ENCODE results near the gene FTO. TPM values are rescaled to one million over a fixed set of nuclear protein-coding genes. Genes with fewer than 3 reads are reported as not detected.

The FTO gene
- total RNA-seq, 1 donor from 2014 or later, result 98.6 TPM

- Histone ChIP-seq H3K36me3 (no peaks in the 10 kb centered on the region), H3K4me1 (no peaks in the 10 kb centered on the region), H3K27ac (no peak overlapping the region), H3K9me3 (no peaks in the 10 kb centered on the region), H3K4me3 (no peak overlapping the region), H3K27me3 (ENCODE audit: low read depth) (no peaks in the 10 kb centered on the region)
- ATAC-seq (no peak), DNase-seq (no peak)
- TF ChIP-seq, protein P1, sequence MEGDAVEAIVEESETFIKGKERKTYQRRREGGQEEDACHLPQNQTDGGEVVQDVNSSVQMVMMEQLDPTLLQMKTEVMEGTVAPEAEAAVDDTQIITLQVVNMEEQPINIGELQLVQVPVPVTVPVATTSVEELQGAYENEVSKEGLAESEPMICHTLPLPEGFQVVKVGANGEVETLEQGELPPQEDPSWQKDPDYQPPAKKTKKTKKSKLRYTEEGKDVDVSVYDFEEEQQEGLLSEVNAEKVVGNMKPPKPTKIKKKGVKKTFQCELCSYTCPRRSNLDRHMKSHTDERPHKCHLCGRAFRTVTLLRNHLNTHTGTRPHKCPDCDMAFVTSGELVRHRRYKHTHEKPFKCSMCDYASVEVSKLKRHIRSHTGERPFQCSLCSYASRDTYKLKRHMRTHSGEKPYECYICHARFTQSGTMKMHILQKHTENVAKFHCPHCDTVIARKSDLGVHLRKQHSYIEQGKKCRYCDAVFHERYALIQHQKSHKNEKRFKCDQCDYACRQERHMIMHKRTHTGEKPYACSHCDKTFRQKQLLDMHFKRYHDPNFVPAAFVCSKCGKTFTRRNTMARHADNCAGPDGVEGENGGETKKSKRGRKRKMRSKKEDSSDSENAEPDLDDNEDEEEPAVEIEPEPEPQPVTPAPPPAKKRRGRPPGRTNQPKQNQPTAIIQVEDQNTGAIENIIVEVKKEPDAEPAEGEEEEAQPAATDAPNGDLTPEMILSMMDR (IDR thresholded peaks at IDR 0.05), result no peak
- intact Hi-C loops (cut with DNase I), result no loop called here
Measured at GRCh38 chr16:53789137-53789536, 85.2 kb downstream of the FTO start.

GRCh38 chr16:53792161-53792951, 88.4 kb downstream of the FTO start:
- H3K36me3 ChIP-seq, result no peaks in the 10 kb centered on the region
- DNase-seq (no peak), ATAC-seq (no peak)
- no peaks in the 10 kb centered on the region for H3K4me1 ChIP-seq
- H3K27me3 ChIP-seq (ENCODE audit: low read depth), result no peaks in the 10 kb centered on the region
- H3K27ac ChIP-seq, result no peak overlapping the region
- intact Hi-C loops (cut with DNase I), result no loop called here
- H3K9me3 ChIP-seq, result no peaks in the 10 kb centered on the region
- no peak overlapping the region for H3K4me3 ChIP-seq
- TF ChIP-seq, protein P1 (IDR thresholded peaks at IDR 0.05), result no peak

- Histone ChIP-seq H3K27me3 (ENCODE audit: low read depth) (no peaks in the 10 kb centered on the region), H3K36me3 (no peaks in the 10 kb centered on the region), H3K27ac (no peak overlapping the region), H3K9me3 (peaks cover 5% of the 10 kb centered on the region), H3K4me1 (no peaks in the 10 kb centered on the region), H3K4me3 (no peak overlapping the region)
- TF ChIP-seq, protein P1 (IDR thresholded peaks at IDR 0.05), result no peak
- no peak for DNase-seq
- intact Hi-C loops (cut with DNase I), result no loop called here
- no peak for ATAC-seq
Measured at GRCh38 chr16:53803451-53803850, 99.5 kb downstream of the FTO start.

DNA sequence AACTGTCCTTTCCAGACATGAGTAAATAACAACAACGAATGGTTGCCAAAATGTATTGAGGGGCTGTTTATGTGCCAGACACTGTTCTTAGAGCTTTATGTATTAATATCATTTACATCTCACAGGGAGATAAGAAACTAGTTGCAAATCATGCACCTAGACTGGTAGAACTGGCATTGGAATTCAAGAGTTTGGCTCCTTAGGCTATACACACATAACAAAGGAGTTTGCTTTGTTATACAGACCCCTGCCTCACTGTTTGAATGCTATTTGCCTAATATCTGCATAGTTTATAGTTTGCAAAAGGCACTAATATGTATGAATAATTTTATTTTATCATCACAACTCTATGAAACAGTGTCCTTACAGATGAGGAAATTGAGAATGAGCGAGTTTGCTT, 100.0 kb downstream of the FTO start:
- TF ChIP-seq, protein P1 (IDR thresholded peaks at IDR 0.05), result no peak
- ATAC-seq (no peak), DNase-seq (no peak)
- no peaks in the 10 kb centered on the region for H3K27me3 ChIP-seq (ENCODE audit: low read depth)
- intact Hi-C loops (cut with DNase I), result no loop called here
- H3K27ac ChIP-seq, result no peak overlapping the region
- H3K4me1 ChIP-seq, result no peaks in the 10 kb centered on the region
- no peaks in the 10 kb centered on the region for H3K36me3 ChIP-seq
- H3K9me3 ChIP-seq, result peaks cover 5% of the 10 kb centered on the region
- H3K4me3 ChIP-seq, result no peak overlapping the region

- ATAC-seq (no peak), DNase-seq (no peak)
- no peak overlapping the region for H3K4me3 ChIP-seq
- intact Hi-C loops (cut with DNase I), result no loop called here
- H3K27me3 ChIP-seq (ENCODE audit: low read depth), result no peaks in the 10 kb centered on the region
- H3K9me3 ChIP-seq, result peaks cover 5% of the 10 kb centered on the region
- no peaks in the 10 kb centered on the region for H3K36me3 ChIP-seq
- no peaks in the 10 kb centered on the region for H3K4me1 ChIP-seq
- no peak overlapping the region for H3K27ac ChIP-seq
- TF ChIP-seq, protein P1 (IDR thresholded peaks at IDR 0.05), result no peak
Measured at GRCh38 chr16:53804467-53804866, 100.5 kb downstream of the FTO start.

All from lower lobe of right lung (tissue), 2 donors.